AML-193 (cell line): ENCODE measurements around the gene MAGI2.

Experiments used
- DNase-seq, 2 experiments: peaks; one replicate each; lab custom pipeline; 2025; lab: John Stamatoyannopoulos, UW

Gene MAGI2

DNA sequence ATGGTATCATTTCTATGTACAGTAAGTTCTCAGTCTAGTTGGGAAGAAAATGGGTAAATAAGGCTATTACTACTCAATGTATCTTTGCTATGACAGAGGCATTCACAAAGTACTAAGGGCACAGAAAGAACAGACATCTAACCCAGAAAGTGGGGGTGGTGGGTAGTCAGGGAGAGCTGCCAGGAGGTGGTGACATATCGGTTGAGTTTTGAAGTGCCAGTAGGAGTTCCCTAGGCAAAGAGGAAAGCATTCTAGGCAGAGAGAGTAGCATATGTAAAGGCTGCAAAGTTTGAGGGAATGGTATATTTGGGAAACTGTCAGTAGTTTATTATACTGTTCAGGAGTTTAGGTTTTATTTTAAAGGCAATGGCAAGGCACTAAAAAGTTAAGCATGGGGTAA, 1372.1 kb downstream of the MAGI2 start:
- no peak for DNase-seq

DNA sequence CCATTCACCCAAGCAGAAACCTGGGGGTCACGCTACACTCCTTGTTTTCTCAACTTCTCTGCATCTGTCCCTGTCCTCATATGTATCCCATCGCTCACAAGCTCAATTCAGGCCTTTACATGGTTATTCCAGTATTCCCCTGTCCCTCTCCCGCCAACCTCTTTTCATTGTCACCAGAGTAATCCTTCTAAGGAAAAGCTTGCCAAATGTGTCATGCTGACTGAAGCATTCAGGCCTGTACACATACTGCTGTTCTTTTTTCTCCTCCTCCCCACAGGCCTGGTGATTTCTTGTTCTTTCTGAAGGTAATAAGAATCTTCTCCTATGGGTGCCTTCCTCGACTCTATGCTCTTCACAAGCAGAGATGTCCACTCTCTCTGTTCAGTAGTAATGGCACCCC, 1372.7 kb downstream of the MAGI2 start:
- no peak for DNase-seq

DNA sequence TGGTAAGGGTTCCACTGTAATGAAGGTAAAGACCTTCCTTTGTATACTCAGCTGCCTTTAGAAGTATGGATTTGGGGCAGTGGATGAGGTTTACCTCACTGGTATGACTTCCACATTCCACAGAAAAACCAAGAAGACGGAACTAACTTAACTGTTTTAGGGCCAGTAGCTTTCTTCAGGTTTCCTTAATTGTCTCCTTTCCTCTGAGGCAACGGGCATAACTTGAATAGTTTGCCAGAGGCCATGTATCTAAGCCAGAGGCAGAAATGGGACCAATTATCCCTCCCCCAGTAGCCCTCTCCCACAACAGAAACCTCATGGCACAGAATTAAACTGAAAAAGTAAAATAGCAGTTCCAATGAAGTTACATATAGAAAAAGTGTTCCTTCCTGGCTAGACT, 1373.2 kb downstream of the MAGI2 start:
- no peak for DNase-seq

DNA sequence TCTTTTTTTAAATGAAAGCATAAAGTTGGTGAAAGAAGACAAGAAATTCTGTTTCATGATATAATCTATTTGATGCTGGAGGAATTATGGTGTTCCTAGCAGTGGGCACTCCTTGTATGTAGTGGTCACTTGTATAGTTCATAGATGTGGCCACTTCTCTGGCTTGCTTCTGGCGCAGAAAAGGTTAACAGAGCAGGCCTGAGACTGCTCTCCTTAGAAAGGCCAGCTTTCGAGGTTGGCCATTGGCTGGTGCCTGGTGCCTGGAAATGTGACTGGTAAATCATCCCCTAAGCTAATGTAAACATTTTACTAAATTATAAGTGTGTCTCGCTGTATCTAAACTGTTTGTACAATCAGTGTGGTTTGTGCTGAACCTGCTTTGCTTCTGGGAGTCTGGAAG, 1378.8 kb downstream of the MAGI2 start:
- DNase-seq = no peak

DNA sequence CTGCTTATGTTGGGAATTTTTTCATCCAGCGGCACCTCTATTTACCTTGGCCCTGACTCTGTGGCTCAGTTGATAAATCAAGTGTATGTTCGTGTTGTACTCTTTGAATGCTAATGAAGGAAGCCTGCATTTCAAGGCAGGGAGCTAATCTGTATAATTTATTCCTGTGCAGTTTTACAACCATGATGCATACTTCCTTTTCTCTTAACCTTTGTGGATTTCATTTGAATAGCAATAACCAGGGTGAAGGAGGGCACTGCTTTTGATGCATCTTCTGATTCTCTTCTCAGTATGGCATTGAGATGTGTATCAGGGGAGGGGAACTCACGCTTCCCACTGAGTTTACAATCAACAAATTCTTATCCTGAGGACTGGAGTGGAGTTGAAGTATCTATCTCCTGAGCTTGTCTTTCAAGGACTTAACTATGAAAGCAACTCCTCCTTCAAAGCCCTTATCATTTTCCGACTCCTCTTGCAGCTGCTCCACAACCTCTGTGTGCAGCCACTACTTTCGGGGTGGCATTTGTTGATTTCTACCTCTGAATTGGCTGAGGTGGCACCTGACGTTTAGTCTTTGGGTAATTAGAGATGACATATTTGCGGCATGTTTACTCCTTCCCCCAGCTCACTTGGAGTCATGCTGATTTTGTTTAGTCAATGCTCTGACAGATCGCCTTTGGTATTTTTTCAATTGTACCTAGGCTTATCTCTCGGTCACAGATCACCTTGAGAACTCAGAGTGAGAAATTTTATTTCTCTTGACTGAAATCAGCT, 1379.7 kb downstream of the MAGI2 start:
- DNase-seq = no peak

DNA sequence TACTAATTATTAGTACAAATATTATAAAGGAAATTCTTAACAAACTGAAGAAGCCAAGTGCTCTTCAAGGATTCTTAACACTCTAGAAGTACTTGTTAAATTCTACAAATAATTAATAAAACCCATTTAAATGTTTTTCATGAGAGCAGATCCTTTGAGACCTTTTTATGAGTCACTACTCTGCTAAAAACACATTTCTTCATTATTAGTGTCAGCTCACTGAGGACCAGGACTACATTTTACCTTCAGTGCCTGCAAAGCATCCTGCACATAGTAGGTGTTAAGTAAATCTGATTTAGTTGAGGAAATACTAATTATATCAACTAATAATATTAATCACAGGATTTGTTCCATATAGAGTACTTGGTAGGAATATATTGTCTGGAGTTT, 1381.3 kb downstream of the MAGI2 start:
- DNase-seq = no peak

DNA sequence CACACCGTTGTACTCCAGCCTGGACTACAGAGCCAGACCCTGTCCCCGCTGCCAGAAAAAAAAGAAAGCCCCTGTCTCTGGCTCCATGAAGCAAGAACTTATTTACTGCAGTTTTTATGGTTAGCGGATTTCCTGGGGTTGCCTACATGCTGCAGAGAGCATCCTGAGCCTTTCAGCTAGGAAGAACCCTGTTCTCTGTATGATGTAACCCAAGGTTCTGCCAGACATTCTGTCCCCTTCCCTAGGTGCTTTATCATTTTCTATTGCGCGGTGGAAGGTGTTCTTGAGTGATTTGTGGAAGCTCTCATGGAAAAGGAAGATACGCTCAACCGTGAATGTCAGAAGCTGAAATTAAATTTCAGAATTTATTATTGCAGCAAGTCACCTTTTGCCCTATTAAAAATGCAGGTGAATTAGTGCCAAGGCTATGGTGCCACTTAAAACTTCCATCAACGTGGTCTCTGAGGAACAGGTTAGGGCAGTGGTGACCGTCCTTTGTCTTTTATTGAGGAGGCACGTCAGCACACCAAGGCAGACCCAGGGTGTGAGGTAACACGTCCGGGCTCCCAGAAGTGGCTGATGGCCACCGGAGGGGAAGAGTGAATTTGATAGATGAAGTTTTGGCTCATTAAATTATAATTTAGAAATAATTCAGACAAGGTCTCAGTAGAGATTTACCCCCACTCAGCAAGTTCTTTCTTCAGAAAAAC, 1381.8 kb downstream of the MAGI2 start:
- DNase-seq = no peak

DNA sequence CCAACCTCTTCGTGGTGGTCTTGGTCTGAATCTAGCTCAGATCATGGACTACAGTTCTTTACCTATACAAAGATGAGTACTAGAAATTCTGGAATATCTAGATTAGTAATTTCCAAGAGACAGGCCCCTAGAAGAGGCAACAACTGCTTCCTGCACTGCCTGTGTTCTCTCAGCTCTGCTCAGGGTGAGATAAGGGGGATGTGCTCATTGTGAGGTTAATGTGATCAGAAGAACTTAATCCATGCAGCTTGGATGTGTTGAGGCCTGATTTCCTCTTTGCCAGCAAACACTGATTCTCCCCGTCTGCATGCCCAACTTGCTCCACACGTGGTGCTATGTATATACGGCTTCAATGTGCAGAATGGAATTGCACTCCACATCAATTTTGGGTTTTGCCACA, 1386.9 kb downstream of the MAGI2 start:
- DNase-seq = no peak

DNA sequence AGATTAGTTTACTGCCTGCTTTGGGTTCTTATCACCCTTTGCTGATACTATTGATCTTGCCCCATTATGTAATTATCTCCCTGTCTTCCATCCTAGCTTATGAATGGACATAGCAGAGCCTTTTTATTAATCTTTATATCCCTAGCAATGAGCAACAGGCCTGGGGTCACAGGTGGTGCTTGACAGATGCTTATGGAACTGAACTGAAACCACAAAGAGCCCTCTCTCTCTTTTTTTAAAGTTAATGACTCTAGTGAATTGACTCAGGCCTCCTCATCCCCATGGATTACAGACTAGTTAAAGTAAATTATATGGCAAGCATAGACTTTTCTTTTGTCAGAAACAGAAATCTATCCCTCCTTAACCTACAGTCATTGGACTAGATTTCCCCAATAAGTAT, 1389.7 kb downstream of the MAGI2 start:
- DNase-seq = no peak

DNA sequence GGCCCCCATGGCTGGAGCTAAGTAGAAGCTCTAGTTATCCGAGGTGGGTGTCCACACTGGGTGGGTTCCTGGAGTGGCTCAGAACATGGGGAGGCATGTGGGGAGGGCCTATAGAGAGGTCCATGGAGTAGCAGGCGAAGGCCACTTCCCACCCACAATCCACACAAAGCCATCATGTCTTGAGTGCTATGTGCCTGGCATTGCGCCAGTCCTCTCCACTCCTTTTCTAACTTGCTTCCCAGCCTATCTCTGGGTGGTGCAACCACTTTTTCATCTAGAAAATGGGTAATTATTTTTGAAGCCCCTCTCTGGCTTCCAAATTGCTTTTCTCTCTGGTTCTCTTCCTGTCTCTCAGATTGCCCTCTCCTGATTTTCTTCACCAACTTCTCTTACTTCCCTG, 1391.3 kb downstream of the MAGI2 start:
- DNase-seq = no peak

DNA sequence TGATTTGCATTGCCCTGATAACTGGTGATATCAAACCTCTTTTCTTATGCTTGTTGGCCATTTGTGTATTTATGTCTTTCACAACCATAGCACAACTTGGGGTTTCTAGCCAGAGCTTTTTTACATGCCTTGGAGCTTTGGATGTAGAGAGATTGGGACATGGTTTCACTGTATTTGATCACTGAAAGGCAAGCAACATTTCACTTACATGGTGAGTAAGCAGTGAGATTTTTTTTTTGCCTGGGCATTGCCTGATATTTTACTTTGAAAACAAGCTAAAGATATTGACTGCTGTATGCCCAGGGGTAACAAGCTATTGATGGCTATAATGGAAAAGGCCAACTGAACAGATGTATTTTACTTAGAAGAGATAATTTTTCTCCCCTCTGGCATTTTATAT, 1395.9 kb downstream of the MAGI2 start:
- no peak for DNase-seq

DNA sequence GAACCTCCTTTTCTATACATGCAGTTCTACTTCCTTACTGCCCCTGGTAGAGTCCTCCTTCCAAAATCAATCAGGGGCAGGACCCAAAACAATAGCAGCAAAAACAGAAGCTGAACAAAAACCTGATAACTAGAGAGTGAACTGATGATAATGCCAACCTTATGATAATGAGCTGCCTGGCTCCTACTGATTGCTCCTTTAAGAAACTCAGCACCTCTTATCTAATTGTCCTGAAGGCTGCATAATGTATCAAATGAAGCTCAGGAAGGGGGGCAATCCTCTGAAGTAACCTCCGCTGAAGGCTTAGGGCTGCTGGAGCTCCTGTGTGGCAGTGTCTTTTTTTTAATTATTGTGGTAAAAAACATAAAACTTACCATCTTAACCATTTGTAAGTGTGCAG, 1397.9 kb downstream of the MAGI2 start:
- DNase-seq = no peak

DNA sequence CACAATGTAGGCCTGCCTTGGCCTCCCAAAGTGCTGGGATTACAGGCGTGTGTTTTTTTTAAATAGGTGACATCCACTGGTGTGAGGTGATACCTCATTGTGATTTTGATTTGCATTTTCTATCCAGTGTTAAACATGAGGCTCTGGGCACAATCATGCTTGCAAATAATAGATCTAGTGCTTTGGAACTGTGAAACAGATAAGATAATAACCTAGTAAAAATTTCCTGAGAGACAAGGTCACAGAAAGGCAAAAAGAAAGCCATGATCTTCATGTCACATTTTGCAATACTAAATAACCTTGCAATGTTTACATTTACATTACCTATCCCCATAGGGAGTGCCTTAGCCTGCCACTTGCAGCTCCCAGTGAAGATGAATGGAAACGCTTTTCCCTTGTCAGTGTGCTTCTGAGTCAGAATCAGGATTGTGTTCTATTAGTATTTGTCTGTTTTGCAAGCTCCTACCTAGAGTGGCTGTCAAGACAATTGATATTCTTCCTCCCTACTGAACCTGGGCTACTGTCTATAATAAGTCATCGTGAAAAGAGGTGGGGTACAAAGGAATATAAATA, 1398.4 kb downstream of the MAGI2 start:
- DNase-seq = no peak

DNA sequence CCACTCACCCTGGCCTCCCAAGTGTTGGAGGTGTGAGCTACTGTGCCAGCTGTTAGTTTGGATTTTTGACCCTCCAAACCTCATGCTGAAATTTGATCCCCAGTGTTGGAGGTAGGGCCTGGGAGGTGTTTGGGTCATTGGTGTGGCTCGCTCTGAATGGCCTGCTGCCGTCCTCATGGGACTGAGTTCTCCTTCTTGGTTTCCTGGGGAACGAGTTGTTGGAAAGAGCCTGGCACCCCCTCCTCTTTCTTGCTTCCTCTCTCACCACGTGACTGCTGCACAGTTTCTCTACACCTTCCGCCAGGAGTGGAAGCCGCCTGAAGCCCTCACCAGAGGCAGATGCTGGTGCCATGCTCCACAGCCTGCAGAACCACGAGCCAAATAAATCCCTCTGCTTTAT, 1401.4 kb downstream of the MAGI2 start:
- DNase-seq = no peak

DNA sequence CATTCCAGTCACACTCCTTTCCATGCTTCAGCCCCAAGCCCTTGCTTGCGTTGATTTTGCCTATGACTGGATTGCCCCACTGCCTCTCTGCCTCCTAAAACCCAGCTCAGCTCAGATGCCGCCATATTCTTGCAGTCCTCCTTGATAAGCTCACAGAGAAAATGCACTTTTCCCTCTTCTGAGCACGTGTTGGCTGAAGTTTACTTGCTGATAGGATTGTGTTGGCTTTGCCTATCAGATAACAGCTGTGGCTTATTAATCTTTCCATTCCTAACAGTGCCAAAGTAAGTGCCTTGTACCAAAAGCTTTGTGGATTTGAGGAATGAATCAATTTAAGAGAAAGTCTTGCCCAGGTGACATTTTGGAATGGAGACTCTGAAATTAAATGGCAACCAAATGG, 1405.7 kb downstream of the MAGI2 start:
- no peak for DNase-seq

DNA sequence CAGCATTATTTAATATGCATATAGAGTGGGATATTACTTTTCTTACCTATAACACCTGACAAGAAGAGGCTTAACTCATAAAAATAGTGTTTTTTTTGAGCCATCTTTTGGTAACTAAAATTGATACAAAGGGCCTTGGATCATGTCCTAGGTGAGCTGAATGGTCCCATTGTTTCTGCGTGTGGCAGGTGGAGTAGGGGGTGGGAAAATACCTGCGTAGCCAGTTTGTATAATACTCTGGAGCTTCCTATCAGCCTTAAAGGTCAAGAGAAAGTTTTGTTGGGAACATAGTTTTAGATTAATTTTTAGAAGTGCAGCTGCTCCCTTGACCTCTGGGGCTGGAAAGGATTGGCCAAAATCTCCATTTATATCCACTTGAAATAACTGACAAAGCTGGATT, 1410.3 kb downstream of the MAGI2 start:
- DNase-seq = no peak

DNA sequence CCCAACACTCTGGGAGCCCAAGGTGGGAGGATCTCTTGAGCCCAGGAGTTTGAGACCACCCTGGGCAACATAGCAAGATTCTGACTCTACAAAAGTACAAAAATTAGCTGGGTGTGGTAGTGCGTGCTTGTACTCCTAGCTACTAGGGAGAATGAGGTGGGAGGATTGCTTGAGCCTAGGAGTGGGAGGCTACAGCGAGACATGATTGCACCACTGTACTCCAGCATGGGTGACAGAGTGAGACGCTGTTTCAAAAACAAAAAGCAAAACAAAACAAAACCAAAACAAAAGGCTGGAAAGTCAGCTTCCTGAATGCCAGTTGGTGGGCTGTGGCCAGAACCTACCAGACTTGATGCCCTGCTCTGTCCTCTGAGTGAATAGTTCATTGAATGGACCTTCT, 1412.0 kb downstream of the MAGI2 start:
- no peak for DNase-seq

DNA sequence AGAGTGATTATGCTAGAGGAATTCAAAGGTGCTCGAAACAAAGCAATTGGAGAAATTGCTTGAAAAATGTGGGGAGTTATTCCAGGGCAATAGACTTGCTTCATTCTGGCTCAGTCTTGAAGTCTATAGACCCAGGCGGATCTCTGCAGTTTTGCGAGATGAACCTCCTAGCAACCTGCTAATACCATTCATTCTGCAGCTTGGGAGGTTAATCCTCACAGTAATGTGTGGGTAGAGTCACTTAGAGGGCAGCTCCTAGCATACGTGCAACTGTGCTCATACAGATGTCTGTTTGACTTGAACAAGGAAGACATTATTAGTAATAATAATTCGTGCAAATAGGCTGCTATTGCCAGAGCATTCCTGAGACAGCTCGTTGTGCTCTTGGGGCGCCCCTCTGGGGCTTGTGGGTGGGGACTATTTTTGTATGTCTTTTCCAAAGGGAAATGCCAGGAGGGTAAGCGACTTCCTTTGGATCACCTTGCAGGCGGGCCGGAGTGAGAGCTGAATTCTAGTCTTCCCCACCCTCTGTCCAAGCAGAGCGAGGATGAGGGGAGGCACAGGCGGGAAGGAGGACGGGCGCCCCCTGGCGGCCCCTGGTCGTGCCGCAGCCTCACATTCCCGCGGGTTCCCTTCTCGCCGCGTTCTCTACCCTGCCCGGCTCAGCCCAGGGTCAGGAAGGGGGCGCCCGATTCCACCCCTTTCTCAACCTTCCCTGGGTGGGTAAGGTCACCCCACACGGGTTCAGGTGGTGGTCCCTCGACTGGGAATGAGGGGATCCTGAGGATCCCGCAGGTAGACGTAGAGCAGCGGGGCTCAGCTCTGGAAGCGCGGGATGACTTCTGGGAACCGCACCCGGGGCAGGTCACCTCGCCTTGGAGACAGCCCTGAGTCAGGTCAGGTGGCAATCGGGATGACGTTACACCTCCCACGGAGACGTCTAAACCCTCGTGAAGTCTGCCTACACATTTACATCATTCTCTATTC, 1413.4 kb downstream of the MAGI2 start:
- peak; percentile 24 to 40 for DNase-seq

DNA sequence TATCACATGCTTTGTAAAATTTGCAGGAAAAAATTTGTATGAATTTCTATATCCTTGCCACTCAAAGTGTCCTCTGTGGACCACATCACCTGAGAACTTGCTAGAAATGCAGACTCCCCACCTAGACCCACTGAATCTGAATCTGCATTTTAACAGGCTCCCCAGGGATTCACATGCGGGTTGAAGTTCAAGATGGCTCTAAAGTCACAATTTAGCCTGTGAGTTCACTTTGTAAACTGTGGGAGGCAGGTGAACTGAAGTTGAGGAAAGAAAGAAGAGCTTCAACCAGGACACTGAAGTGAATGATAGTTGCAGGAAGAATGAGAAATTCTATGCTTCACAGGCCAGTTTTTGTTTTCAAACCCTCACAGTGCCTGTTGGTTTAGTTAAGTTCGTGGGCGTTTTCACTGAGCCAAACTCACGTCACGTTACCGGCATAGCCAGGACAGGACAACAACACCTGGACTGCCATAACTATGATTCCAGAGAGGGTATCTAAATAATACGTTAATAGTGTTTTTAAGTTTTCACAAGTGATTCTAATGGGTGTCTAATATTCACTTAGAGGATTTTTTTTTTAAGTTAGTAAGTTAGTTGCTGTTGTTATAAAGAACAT, 1414.9 kb downstream of the MAGI2 start:
- no peak for DNase-seq

DNA sequence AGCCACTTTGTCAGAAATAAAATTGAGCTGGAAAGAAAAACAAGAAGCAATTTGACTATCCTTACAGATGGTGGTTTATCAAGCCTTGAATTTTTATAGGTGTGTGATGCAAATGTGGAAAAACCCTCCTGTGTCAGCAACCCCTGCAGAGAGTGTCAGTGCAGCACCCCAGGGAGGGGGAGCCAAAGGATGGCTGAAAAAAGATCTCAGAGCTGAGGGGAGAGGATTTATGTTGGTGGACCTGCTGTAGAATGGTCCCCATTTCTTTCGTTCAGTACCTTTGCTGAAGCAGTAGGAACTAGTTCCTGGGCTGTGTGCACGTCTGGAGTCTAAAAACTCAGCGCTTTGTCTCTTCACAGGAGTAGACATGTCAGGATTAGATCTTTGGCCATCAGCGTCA, 1415.9 kb downstream of the MAGI2 start:
- no peak for DNase-seq

DNA sequence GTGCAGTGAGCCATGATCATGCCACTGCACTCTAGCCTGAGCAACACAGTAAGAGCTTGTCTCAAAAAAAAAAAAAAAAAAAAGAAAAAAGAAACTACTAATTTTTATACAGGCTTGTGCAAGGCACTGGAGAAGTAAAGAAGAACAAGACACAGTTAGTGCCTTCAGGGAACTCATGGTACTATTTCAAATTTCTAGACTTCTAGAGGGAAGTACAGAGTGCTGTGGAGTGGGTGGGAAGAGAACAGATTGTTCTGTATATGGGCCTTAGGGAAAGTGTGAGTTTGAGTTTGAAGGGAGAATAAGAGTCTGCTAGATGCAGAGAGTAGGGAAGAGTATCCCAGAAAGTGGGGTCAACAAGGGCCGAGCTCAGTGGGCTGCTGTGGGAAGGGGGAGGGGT, 1420.1 kb downstream of the MAGI2 start:
- no peak for DNase-seq

DNA sequence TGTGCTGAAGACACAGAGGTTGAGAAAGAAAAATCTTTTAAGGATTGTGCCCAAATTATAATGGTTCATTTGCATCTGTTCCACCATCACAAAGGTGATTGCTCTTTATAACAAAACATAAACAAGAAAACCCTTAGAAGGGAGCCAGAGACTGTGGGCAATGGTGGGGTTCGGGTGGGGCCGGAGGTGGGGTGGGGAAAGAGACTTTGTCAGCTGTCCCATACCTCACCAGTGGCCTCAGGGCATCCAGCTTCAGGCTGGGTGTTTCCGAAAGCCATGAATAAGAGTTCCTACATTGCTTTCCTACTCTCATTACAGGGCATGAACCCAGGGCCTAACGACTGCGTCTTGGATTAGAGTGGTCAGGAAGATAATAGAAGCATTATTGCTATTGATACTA, 1427.0 kb downstream of the MAGI2 start:
- no peak for DNase-seq
